ENCODE data around the gene FAM153A.
"Not testable (repeated sequence)": the region's sequence is repeated elsewhere in the genome, so short reads cannot be mapped to it uniquely, and the experiment has no call there.

FAM153A gene

GRCh38 chr5:177782792-177783633, at the start of gene FAM153A:
Gene FAM153A, minus strand, starts transcription at chr5:177782899.
- not testable (repeated sequence) for DNase-seq (ENCODE audit: low spot score)

- not testable (repeated sequence) for DNase-seq (ENCODE audit: low spot score)
These were observed 49.6 kb upstream of the FAM153A start for GRCh38 chr5:177832287-177832686.

- not testable (repeated sequence) for DNase-seq (ENCODE audit: low spot score)
These were observed 43.4 kb upstream of the FAM153A start for GRCh38 chr5:177826073-177826472.

GRCh38 chr5:177824776-177825175, 42.1 kb upstream of the FAM153A start:
- DNase-seq (ENCODE audit: low spot score) = not testable (repeated sequence)

- DNase-seq (ENCODE audit: low spot score) = not testable (repeated sequence)
These were observed 39.8 kb upstream of the FAM153A start for GRCh38 chr5:177822489-177822888.

GRCh38 chr5:177819664-177820063, 37.0 kb upstream of the FAM153A start:
- not testable (repeated sequence) for DNase-seq (ENCODE audit: low spot score)

- DNase-seq (ENCODE audit: low spot score) = not testable (repeated sequence)
These were observed 30.2 kb upstream of the FAM153A start for GRCh38 chr5:177812814-177813425.

GRCh38 chr5:177812160-177812743, 29.6 kb upstream of the FAM153A start:
- DNase-seq (ENCODE audit: low spot score) = not testable (repeated sequence)

GRCh38 chr5:177809209-177809913, 26.7 kb upstream of the FAM153A start:
- DNase-seq (ENCODE audit: low spot score) = not testable (repeated sequence)

GRCh38 chr5:177808420-177808819, 25.7 kb upstream of the FAM153A start:
- not testable (repeated sequence) for DNase-seq (ENCODE audit: low spot score)

GRCh38 chr5:177807265-177807664, 24.6 kb upstream of the FAM153A start:
- not testable (repeated sequence) for DNase-seq (ENCODE audit: low spot score)

GRCh38 chr5:177801427-177801826, 18.7 kb upstream of the FAM153A start:
- not testable (repeated sequence) for DNase-seq (ENCODE audit: low spot score)

- not testable (repeated sequence) for DNase-seq (ENCODE audit: low spot score)
These were observed 15.6 kb upstream of the FAM153A start for GRCh38 chr5:177798237-177798840.

- not testable (repeated sequence) for DNase-seq (ENCODE audit: low spot score)
These were observed 10.6 kb upstream of the FAM153A start for GRCh38 chr5:177793272-177793671.

- DNase-seq (ENCODE audit: low spot score) = not testable (repeated sequence)
These were observed 8.9 kb upstream of the FAM153A start for GRCh38 chr5:177791649-177792048.

GRCh38 chr5:177782169-177782568, 530 bp downstream of the FAM153A start:
- DNase-seq (ENCODE audit: low spot score) = not testable (repeated sequence)

- DNase-seq (ENCODE audit: low spot score) = not testable (repeated sequence)
These were observed 11.5 kb downstream of the FAM153A start for GRCh38 chr5:177771206-177771605.

- DNase-seq (ENCODE audit: low spot score) = not testable (repeated sequence)
These were observed 12.1 kb downstream of the FAM153A start for GRCh38 chr5:177770646-177771045.

- DNase-seq (ENCODE audit: low spot score) = not testable (repeated sequence)
These were observed 18.8 kb downstream of the FAM153A start for GRCh38 chr5:177763737-177764508.

- peak; percentile 0 for DNase-seq (ENCODE audit: low spot score)
These were observed 21.7 kb downstream of the FAM153A start for GRCh38 chr5:177760954-177761353.

- not testable (repeated sequence) for DNase-seq (ENCODE audit: low spot score)
These were observed 35.3 kb downstream of the FAM153A start for GRCh38 chr5:177747354-177747753.

Measured in GM03348 (cell line).